DMS53 (cell line): ENCODE results near the gene KIAA0319L.
A peak's percentile ranks its signal among the peaks of the same experiment; 100 is the strongest.
"Not testable (repeated sequence)": the region's sequence is repeated elsewhere in the genome, so short reads cannot be mapped to it uniquely, and the experiment has no call there.

Experiments
- DNase-seq: peaks from one replicate; lab custom pipeline; 2025; lab: John Stamatoyannopoulos, UW

Gene KIAA0319L

DNA sequence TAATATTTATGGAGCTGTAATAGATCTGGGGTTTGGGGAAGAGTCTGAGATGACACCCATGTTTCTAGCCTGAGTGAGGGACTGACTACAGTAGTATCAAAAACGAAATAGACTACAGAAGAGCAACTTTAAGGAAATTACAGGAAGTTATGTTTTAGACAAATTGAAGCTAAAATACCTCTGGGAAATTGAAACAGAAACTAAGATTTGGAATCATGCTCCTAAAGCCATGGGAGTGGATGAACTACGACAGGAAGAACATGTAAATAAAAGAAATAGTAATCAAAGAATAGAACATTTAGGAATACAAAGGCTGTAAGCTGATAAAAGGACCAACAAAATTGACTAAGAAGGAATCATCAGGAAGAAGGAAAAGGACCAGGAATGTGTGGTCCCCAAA lies 68.9 kb downstream of the KIAA0319L start:
- DNase-seq = no peak

DNA sequence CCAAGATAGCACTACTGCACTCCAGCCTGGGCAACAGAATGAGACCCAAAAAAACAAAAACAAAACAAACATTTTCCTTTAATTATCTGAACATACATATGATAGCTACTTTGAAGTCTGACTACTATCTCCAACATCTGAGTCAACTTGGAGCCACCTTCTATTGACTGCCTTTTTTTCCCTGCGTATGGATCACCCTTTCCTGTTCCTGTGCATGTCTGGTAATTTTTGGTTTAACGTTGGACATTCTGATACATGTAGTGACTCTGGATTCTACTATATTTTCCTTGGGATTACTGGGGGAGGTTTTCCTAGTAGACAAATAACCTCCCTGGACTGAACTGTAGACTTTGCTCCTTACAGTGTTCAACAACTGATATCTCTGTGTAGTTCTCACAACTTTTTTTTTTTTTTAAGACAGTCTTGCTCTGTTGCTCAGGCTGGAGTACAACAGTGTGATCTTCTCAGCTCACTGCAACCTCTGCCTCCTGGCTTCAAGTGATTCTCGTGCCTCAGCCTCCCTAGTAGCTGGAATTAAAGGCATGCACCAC lies 70.3 kb downstream of the KIAA0319L start:
- DNase-seq = no peak

DNA sequence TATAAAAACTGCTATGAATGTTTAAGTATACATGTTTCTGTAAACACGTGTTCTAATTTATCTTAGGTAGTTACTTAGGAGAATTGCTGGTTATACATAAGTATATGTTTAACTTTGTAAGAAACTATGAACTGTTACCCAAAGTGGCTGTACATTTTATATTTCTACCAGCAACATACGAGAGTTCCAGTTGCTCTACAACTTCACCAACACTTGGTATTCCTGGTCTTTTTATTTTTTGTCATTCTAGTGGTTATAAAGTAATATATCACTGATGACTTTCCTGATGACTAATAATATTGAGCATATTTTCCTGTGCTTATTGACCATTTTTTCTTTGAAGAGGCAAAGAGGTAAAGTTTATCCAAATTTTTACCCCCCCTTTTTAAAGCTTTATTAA lies 76.0 kb downstream of the KIAA0319L start:
- DNase-seq = no peak

DNA sequence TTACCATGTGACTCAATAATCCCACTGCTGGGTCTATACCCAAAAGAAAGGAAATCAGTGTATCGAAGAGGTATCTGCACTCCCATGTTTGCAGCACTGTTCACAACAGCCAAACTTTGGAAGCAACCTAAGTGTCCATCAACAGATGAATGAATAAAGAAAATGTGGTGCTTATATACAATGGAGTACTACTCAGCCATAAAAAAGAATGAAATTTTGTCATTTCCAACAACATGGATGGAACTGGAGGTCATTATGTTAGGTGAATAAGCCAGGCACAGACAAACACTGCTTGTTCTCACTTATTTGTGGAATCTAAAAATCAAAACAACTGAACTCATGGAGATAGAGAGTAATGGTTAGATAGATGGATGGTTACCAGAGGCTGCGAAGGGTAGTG lies 79.3 kb downstream of the KIAA0319L start:
- no peak for DNase-seq

DNA sequence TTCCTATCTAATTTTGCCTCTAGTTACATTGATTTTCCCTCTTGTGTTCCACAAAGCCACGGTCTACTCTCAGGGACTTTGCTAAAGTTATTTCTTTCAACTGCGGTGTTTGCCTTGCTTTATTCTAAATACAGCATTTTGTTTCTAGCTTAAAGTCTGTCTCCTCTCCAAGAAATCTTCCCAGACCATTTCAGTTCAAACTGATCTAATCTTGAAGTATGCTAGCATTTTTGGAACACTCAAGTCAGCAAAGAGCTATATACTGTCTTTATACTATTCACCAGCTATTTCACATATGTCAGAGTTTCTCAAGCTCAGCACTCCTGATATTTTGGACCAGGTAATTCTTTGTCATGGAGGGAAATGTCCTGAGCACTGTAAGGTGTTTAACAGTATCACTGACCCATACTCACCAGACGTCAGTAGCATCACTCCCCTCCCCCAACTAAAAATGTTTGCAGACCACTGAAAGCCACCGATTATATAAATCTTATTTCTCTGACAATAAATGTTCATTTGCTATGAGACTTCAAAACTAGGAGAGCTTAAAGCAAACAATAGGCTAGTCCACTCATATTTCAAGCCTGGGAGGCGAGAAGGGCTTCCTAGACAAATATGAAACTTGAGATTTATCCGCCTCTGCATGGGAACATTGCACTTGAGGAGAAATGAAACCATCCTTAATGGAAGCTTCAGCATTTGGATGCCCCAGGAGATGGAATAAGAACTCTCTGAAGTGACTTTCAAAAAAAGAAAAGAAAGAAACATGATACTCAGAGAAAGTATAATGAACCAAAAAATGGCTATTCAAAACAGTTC lies 81.1 kb downstream of the KIAA0319L start:
- DNase-seq = peak; percentile 57

DNA sequence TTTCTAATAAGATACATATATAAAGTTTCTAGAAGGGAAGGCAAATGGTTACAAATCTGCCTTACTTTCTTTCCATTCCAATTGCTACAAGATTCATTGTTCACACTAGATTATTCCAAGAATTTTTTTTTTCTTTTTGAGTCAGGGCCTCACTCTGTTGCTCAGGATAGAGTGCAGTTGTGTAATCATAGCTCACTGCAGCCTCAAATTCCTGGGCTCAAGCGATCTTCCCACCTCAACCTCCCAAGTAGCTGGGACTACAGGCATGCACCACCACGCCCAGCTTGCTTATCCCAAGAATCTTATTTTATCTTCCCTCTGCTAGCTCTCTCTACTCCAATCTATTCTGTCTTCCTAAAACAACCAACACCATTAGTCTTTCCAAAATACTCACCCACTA lies 81.8 kb downstream of the KIAA0319L start:
- DNase-seq = no peak

DNA sequence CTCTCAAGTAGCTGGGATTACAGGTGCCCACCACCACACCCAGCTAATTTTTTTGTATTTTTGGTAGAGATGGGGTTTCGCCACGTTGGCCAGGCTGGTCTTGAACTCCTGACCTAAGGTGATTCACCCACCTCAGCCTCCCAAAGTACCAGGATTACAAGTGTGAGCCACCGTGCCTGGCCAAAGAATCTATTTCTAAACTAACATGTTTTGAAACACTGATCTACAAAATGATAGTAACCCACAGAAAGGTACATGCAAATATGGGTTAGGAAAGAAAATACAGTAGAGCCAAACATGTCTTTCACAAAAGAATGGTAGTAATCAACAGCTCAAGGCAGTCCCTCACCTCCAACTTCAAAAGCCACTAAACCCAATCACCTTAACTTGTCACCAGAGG lies 84.0 kb downstream of the KIAA0319L start:
- DNase-seq = not testable (repeated sequence)

DNA sequence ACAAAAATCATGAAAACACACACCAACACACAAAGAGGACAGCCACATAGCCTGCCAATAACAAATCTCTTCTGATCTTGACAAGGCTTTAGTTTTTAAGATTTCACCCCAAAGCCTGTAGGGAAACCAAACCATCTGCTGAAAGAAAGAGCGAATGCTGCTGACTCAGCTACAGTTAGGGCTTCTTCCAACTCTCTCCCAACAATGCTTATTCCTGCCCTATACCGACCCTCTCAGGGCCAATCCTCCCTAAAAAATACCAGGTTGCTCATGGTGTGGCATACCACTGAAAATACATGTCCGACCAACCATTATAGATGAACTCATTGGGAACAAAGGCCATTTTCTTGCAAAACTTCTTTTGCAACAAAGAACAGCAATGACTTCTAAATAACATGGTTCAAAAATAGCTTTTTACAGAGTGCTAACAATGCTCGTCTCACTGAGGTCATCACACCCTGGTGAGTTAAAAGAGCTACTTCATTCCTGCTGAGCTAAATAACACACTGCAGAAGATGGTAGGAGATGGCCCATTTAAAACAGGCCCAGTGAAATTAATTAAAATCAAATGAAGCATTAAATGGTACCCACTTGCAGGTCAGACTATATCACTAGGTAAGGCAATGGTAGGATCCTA lies 86.1 kb downstream of the KIAA0319L start:
- DNase-seq = no peak

DNA sequence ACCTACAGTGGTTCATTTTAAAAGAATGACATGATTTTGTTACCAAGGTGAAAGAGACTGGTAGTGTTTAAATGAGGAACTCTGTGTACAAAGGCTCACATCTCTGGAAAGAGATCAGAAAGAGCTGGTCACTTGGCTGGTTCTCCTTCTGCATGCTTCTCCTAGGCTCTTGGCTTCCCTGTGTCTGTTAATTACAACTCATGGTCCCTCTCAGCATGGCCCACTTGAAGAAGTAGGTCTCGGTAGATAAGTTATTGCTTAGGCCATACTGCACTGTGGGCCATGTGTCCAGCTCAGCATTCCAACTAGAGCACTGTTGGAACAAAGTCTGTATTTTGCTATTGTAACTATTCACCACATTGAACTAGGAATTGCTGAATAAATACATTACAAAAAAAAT lies 91.1 kb downstream of the KIAA0319L start:
- DNase-seq = no peak

DNA sequence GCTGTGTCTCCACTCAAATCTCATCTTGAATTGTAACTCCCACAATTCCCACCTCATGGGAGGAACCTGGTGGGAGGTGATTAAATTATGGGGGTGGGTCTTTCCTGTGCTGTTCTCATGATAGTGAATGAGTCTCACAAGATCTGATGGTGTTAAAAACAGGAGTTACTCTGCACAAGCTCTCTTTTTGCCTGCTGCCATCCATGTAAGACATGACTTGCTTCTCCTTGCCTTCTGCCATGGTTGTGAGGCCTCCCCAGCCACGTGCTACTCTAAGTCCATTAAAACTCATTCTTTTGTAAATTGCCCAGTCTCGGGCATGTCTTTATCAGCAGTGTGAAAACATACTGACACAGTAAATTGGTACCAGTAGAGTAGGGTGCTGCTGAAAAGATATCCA lies 93.5 kb downstream of the KIAA0319L start:
- not testable (repeated sequence) for DNase-seq

DNA sequence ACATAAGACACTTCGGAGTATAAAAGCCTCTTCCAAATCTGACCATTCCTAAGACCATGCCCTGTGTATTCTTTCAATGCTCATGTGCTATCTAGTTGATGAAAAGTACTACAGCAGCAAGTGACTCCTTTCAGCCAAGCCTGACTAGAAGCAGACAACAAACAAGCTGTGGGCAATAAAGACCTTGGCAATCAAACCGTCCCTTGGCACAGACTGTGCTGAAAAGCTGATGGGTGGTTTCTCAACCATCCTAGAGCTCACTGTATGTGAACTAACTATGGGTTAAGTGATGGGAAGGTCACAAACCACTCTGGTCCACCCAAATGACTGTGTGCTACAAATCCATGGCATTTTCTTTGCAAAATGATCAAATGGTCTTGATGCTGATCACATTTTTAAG lies 94.0 kb downstream of the KIAA0319L start:
- DNase-seq = no peak

DNA sequence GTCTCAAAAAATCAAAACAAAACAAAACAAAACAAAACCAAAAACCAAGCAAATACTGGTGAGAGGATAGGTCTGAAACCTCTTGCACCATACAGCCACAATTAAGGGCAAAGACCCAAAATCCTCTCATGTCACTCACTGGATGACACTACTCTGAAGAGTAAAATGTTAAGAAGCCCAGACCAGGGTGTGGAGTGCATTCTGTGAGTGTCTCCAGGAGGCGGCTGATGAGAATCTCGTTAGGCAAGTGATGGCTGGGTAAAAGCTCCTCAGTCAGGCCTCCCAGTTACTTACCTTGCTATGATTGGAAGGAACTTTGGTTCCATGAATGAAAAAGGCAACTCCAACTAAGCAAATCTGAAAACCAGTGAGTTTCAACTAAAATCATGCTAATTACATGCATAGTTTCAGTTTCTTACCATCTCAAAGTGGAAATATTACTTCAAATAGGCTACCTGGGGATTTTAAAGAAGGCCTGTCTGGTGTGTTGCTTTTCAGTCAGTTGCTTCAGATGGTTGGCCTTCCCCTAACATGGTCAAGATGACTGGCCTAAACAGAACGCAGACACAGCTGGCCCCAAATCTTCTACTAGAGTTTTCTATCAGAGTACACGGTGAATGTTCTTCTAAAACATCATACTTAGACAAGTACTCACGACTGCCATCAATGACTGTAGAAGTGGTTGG lies 95.1 kb downstream of the KIAA0319L start:
- DNase-seq = no peak

DNA sequence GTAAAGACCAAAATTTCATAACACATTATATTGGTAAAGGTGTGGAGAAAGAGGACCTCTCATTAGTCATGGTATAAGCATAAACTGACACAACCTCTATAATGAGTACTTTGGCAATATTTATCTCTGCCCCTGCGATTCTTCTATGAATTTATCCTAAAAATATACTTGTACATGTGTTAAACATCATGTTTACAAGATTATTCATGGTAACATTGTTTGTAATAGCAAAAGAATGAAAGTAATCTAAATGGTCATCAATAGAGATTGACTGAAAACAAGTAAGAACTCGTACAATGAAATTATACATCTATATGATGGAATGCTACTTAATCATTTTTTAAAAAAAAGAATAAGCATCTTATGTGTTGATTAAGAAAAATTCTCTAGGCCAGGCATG lies 96.4 kb downstream of the KIAA0319L start:
- DNase-seq = no peak

DNA sequence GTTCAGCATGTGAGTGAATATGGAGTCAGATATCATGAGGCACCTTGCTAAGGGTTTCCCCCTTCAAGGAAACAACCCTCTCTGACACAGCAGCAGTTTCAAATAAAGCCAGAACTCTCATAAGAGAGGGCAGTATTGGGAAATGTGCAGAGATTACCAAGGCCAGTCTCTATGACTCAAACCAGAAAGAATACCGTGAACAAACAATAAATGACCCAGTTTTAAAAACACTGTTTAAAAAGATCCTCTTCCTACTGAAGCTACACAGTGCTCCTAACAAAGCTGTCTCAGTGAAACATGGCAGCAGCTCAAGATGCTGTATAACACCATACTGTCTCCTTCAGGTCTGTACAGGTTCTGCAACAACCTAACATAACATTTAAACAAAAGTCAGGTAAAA lies 102.6 kb downstream of the KIAA0319L start:
- no peak for DNase-seq

DNA sequence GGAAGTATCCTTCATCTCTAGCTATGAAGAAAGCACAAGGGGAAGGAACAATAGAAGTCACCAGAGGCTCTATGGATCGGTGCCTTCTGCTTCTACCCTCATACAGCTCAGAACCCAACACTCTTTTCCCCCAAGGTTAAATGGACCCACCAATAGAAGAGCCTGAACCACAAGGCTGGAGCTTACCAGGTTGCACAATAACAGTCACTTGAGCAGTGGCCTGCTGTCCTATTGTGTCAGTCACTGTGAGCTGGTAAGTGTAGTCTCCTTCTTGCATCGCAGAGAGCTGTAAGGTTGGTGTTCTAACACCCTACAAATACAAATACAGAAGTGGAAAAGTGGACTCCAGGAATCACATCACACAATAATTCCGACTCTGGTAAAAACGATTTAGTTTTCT lies 103.0 kb downstream of the KIAA0319L start:
- DNase-seq = no peak

DNA sequence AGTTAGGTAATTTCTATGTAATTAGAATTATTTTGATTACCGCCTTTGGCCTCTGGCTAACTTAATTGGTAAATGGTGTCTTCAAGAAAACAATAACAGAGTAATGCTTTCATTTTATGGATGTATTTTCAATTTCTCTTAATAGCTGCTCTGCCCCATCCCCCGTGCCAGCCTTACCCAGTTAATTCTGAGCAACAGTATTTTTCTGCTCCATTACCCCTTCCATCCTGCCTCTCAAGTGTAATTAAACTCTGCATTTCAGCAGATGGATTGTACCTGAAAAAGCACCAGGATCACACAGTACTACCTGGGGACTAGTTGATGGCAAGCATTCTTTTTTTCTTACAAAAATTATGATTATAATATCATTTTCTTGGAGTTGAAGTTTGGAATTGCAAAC lies 104.2 kb downstream of the KIAA0319L start:
- no peak for DNase-seq

DNA sequence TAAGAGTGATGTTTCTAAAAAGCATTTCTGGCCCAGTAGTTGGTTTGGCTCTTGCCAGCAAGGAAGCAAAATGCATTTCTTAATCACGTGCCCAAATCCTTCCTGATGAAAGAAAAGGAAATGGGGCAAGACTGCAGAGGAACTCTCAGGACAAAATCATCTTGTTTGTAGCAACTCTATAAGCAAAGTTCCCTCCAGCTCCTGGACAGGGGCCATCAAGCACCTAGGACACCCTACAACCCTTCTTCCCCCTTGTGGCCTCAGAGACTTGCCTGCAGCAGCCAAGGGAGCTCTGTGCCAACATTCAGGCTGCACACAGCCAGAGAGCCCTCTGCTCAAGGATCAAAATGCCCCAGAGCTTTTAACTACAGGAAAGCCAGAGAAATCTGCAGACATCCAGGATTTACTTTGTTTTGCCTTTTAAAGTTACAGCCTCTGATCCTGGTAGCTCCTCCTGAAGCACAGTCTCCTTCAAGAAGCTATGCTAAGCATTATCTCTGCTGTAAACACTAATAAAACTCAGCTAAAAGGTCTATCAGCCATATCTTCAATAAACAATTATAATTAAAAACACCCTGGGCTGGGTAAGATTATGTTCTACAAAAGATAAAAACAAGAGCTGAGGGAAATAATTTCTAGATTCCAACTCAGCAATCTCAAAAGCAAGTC lies 105.0 kb downstream of the KIAA0319L start:
- DNase-seq = no peak

DNA sequence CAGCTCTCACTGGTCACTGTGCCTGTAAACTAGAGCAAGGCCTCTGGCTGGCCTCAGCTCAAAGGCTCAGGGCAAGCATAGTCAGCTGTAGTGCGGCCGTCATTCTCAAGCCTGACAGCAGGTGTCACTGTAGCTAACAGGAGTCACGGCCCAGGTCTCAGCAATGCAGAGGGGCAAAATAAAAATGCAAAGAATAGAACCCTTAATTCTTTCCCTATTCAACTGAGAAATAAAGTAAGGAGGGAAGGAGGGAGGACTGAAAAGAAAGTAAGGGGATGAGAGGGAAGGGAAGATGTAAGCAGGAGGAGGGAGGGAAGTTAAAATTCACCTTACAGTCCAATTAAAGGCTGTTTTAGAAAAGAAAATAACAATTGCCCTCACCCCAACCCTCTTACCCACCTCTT lies 106.1 kb downstream of the KIAA0319L start:
- peak; percentile 81 for DNase-seq

DNA sequence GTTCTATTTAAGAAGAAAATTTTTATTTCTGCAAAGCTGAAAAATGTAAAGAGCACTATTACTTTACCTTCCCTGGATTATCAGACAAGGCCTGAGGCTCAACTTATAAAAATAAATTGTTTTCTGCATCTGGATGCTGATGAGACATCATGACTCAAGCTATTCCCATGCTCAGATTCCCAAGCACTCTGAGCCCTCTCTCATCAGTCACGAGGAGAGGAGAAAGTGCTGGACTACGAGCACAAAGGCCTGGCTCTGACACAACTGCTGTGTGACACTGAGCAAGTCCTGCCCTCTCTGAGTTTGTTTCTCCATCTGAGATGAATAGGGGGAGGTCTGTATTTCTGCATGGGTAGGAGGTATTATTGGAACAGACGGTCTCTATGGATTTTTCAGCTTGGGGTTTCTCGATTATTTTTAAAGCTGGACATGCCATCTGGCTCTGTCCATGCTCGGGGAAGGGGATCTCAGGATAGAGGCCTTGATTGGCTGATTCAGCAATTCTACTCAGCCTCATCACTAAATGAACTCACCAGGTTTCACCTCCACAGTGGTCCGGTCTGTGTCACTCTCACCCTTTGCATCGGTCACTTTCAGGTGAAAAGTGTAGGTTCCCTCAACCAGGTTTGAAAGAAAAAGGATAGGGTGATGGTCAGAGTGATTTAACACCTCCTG lies 107.7 kb downstream of the KIAA0319L start:
- no peak for DNase-seq

DNA sequence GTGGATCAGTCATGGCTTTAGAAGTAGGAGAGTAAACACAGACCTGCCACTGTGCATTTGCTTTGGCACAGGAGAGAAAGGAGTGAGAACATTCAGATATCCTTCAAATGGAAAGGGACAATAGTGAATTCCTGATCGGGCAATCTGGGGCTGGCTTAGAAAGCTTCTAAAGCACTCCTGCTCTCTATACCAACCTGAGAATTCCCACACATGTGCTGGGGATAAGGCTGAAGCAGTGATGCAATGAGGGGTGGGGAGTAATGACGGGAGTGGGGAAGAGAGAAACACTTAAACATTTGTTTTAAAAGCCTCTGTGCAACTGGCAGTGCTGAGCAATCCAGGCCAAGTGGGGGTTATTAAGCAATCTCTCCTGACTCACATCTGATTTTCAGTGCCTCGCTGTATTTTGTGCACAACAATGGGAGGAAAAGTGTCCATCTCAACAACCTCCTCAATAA lies 108.8 kb downstream of the KIAA0319L start:
- DNase-seq = no peak

DNA sequence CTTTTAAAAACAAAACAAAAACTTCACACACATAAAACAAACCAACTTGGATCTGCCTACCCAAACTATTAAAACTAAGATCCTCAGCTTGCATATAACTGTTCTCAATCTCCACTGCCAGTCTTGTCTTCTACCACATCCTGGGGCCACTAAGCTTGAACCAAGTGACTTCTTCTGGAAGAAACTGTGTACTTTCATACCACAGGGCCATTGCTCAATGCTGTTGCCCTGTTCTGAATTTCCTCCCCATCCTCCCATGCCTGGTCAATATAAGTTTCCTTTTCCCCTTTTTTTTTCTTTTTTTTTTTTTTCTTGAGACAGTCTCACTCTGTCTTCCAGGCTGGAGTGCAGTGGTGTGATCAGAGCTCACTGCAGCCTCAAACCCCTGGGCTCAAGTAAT lies 109.9 kb downstream of the KIAA0319L start:
- DNase-seq = no peak

DNA sequence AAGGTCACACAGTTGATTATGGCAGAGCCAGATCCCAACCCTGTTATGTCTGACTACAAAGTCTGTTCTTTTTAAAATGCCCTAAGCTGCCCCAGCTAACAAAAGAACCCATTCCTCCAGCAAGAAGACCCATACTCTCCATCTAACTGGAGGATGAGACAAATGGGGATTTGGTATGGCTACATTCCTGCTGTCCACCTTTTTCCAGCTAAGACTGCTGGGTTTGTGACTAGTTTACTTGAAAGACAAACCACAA lies 112.8 kb downstream of the KIAA0319L start:
- no peak for DNase-seq
